Measurements from ENCODE around the gene CXCL9.

Gene CXCL9

GRCh38 chr4:75997946-75998345 is 9.4 kb downstream of the CXCL9 start:
- H3K4me3 ChIP-seq (ENCODE audit: low read depth, low read length): no peak overlapping the region
- DNase-seq (ENCODE audit: low read depth): no peak
- TF ChIP-seq MAX (IDR thresholded peaks at IDR 0.05; ENCODE audit: low read depth, low read length) (no peak), POLR2A (IDR thresholded peaks at IDR 0.05; ENCODE audit: extremely low read depth, insufficient read length) (no peak), CTCF (IDR thresholded peaks at IDR 0.05; ENCODE audit: low read depth, low read length) (no peak), MYC (IDR thresholded peaks at IDR 0.05; ENCODE audit: low read depth, low read length) (no peak)

GRCh38 chr4:75997081-75997480 is 10.2 kb downstream of the CXCL9 start:
- no peak for DNase-seq (ENCODE audit: low read depth)
- no peak overlapping the region for H3K4me3 ChIP-seq (ENCODE audit: low read depth, low read length)
- TF ChIP-seq MAX (IDR thresholded peaks at IDR 0.05; ENCODE audit: low read depth, low read length) (no peak), POLR2A (IDR thresholded peaks at IDR 0.05; ENCODE audit: extremely low read depth, insufficient read length) (no peak), MYC (IDR thresholded peaks at IDR 0.05; ENCODE audit: low read depth, low read length) (no peak), CTCF (IDR thresholded peaks at IDR 0.05; ENCODE audit: low read depth, low read length) (no peak)

GRCh38 chr4:75995727-75996126 is 11.6 kb downstream of the CXCL9 start:
- peak; percentile 66 for DNase-seq (ENCODE audit: low read depth)
- TF ChIP-seq MAX (IDR thresholded peaks at IDR 0.05; ENCODE audit: low read depth, low read length): no peak
- no peak for TF ChIP-seq MYC (IDR thresholded peaks at IDR 0.05; ENCODE audit: low read depth, low read length)
- TF ChIP-seq POLR2A (IDR thresholded peaks at IDR 0.05; ENCODE audit: extremely low read depth, insufficient read length): no peak
- TF ChIP-seq CTCF (IDR thresholded peaks at IDR 0.05; ENCODE audit: low read depth, low read length): peak; percentile 20

GRCh38 chr4:75992462-75992861 is 14.8 kb downstream of the CXCL9 start:
- H3K4me3 ChIP-seq (ENCODE audit: low read depth, low read length): no peak overlapping the region
- DNase-seq (ENCODE audit: low read depth): no peak
- TF ChIP-seq POLR2A (IDR thresholded peaks at IDR 0.05; ENCODE audit: extremely low read depth, insufficient read length) (no peak), CTCF (IDR thresholded peaks at IDR 0.05; ENCODE audit: low read depth, low read length) (no peak), MAX (IDR thresholded peaks at IDR 0.05; ENCODE audit: low read depth, low read length) (no peak), MYC (IDR thresholded peaks at IDR 0.05; ENCODE audit: low read depth, low read length) (no peak)

More at GRCh38 chr4:75995727-75996126, 11.6 kb downstream of the CXCL9 start:
- H3K4me3 ChIP-seq (ENCODE audit: low read depth, low read length): no peak overlapping the region

GRCh38 chr4:75989846-75990528 is 17.3 kb downstream of the CXCL9 start:
- no peak for TF ChIP-seq POLR2A (IDR thresholded peaks at IDR 0.05; ENCODE audit: extremely low read depth, insufficient read length)
- no peak for TF ChIP-seq CTCF (IDR thresholded peaks at IDR 0.05; ENCODE audit: low read depth, low read length)
- no peak for TF ChIP-seq MAX (IDR thresholded peaks at IDR 0.05; ENCODE audit: low read depth, low read length)
- no peak for TF ChIP-seq MYC (IDR thresholded peaks at IDR 0.05; ENCODE audit: low read depth, low read length)
- H3K4me3 ChIP-seq (ENCODE audit: low read depth, low read length): peak overlapping the region; percentile 90
- DNase-seq (ENCODE audit: low read depth): no peak
